ENCODE results near the gene BCKDK. TPM values are rescaled to one million over a fixed set of nuclear protein-coding genes. Genes with fewer than 3 reads are reported as not detected.

The BCKDK gene
- 9.2 and 9.5 TPM in 2 replicates for total RNA-seq

DNA sequence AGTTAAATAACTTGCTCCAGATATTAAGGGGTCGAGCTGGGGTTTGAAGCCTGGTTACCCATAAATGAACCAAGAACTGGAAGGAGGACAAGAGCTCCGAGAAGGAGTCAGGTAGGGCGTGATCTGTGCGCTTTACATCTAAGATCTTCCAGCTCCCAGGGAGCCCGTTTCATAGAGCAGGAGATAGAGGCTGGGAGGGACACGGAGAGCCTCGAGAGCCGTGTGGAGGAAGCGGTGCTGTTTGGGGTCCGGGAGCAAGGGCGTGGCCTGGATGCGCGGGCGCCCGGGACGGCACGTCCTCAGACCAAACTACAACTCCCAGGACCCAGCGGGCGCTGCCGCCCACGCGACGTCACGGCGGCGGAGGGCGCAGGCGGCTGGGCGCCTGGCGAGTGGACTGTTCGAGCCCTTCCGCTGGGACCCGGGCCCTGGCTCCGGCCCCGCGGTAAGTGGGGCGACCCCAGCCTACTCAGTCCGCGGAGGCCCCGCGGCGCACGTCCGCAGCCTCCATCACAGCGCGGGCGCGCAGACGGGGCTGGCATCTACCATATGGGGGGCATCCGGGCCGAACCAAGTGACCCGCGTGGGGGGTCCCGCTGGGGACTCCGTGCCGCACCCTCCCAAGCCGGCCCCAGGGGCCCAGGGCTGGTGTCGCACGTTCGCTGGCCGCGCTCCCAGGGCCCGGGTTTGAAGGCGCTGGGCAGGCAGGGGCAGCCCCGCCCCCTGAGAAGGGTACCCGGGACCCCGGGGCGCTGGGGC is at the start of gene BCKDK:
Gene BCKDK, plus strand, starts transcription at position 352 of the 759 bp plus-strand sequence. CDS start 838 bp downstream, outside the sequence.

DNA sequence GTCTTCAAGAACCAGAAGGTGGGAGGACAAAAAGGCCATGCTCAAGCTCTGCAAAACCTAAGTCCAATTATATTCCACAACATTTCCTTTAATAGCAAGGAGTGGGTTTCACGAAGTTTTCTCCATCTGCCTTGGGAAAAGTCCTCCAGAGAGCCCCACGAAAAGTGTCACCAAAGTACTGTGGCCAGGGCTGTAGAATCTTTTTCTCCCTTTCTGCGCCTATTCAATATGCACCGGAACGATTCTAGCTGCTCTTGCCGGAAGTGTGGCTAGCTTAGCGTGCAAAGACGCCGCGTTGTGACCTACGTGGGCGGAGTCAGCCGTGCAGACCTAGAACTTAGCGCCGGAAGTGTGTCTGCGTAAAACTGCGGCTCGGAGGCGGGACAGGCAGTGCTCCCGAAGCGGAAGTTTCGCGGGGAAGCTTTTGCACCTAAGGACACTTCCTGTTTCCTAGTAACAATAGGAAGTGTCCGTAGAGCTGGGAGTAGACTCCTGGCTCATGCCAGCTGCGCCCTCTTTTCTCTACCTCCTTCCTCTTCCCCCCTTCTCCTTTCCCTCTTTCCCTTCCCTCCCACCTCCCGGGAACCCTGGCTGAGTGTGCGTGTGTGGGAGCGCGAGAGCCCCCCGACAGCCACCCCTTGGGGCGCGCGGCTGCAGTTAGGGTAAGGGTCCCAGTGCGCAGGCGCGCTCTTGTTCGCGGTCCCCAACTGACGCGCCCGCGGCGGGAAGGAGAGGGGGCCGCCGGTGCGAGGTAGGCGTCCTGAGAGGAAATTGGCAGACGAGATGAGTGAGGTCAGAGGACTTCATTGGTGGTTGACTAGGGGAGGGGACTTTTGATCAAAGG is 34.0 kb upstream of the BCKDK start, which contains the start of the genes ZNF646 and ZNF668:
Gene ZNF646, plus strand, starts transcription at position 453 of the 844 bp plus-strand sequence. CDS start 1,903 bp downstream, outside the sequence.
Gene ZNF668, minus strand, starts transcription at position 271 of the 844 bp plus-strand sequence. CDS start 9,781 bp downstream, outside the sequence.

DNA sequence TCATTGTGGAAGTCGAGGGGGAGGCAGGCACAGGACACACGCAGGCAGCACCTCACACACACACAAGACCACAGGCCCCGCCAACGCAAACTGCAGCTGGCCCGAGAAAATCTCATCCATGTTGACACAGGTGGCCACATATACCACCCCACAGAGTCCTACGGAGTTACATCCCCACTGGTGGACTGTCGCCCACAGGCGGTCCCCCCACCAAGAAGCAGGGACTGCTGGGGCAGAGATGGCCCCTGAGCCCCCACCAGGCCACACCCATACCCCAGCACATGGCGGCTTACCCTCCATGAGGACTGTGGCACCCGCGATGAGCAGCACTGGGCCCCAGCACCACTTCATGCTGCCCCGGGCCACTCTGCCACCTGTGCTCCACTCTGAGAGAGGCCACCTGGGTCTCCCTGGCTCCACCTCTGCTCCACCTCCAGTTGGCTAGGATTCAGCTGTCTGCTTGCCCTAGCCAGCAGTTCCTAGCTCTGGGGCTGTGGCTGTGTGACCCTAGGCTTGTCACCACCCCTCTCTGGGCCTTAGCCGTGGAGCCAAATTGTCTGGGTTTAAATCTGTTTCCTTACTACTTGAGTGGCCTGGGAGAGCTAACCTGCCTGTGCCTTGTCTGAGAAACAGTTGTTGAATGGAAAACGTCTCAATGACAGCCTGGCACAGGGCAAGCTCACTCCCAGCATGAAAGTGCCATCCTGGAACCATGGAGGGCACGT is 19.6 kb upstream of the BCKDK start, which contains the start of gene PRSS53:
Gene PRSS53, minus strand, starts transcription at position 485 of the 725 bp plus-strand sequence. Its CDS starts 134 bp downstream, at position 351.

DNA sequence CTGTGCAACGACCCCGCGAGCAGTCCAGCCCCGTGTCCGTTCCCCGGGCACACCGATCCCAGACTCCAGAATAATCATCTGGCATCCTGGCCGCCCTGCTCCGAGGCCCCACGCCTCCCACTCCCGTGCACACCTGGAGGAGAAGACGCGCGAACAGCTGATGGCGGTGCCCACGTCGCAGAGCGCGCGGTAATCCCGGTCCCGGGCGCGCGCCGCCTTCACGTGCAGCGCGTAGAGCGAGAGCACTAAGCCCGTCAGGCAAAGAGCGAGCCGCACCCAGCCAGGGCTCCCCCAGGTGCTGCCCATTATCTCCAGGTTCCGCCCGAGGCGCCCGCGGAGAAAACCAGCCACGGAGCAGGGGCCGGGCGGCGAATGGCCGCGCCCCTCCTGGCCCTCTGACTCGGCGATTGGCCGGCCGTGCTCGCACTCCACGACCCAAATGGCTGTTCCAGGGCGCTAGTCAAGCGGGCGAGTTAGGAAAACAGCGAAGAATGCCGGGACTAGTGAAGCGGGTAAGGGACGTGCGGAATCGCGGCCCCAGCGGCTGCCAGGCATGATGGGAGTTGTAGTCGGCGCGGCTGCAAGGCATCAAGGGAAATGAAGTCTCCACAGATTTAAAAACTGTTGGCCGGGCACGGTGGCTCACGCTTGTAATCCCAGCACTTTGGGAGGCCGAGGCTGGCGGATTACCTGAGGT is 13.6 kb upstream of the BCKDK start, which contains the start of gene VKORC1:
Gene VKORC1, minus strand, starts transcription at position 374 of the 697 bp plus-strand sequence. Its CDS starts 68 bp downstream, at position 306.

DNA sequence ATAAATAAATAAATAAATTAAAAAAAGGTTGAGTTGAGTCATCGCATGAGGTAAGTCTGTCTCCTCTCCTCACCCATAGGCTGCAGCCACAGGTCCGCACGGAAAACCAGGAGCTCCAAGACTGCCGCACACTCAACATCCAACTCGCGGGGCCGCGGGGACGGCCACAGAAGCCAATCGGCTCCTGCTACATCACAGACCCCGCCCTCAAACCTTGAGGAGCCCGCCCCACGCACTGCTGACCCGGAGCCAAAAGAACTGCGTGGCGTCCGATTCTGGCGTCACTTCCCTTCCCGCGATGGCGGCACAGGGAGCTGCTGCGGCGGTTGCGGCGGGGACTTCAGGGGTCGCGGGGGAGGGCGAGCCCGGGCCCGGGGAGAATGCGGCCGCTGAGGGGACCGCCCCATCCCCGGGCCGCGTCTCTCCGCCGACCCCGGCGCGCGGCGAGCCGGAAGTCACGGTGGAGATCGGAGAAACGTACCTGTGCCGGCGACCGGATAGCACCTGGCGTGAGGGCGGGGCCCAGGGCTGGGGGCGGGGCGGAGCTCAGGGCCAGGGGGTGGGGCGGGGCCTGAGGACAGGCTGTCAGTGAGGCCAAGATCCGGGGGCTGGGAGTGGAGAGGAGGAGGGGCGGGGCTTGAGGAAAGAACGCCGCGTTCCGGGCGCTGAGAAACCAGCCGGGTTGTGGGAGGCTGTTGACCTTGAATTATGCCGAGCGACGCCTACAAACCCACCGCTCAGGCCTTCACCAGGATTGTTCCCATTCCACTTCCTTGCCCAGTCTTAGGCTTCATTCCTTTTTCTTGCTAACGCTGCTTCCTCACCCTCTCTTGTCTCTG is 9.4 kb downstream of the BCKDK start, which contains the start of gene KAT8:
Gene KAT8, plus strand, starts transcription at position 281 of the 839 bp plus-strand sequence. Its CDS starts 18 bp downstream, at position 299.

DNA sequence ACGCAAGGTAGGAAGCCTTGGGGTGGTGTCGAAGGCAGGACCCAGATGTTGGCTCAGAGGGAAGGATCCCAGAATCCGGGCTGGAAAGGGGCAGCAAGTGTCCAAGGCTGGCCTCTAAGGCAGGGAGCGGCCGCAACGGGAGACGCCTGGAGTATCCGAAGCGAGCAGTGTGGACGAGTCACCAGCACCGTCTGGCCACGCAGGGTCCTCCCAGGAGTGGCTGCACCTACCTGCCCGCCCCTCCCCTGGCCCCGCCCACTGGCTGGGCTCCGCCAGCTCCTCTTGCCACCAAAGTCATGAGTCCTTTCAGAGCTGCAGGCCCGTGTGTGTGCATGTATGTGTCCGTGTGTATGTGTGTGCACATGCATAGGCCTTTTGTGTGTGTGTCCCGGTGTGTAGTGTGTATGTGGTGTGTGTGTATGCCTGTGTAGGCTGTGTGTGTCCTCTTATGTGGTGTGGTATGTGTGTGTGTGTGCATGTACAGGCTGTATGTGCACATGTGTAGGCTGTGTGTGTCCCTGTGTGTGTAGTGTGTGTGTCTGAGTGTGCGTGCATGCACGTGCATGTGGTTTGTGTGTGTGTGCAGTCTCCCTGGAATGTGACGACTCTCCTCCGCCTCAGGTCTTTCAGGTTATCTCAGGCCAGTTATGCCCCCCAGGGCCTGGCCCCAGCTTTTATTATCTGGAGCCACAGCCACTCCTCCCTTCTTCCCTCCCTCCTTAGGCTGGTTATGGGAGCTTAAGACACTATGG is 27.5 kb downstream of the BCKDK start, which contains the start of gene PRSS8:
Gene PRSS8, minus strand, starts transcription at position 193 of the 752 bp plus-strand sequence. CDS start 229 bp downstream, outside the sequence.

DNA sequence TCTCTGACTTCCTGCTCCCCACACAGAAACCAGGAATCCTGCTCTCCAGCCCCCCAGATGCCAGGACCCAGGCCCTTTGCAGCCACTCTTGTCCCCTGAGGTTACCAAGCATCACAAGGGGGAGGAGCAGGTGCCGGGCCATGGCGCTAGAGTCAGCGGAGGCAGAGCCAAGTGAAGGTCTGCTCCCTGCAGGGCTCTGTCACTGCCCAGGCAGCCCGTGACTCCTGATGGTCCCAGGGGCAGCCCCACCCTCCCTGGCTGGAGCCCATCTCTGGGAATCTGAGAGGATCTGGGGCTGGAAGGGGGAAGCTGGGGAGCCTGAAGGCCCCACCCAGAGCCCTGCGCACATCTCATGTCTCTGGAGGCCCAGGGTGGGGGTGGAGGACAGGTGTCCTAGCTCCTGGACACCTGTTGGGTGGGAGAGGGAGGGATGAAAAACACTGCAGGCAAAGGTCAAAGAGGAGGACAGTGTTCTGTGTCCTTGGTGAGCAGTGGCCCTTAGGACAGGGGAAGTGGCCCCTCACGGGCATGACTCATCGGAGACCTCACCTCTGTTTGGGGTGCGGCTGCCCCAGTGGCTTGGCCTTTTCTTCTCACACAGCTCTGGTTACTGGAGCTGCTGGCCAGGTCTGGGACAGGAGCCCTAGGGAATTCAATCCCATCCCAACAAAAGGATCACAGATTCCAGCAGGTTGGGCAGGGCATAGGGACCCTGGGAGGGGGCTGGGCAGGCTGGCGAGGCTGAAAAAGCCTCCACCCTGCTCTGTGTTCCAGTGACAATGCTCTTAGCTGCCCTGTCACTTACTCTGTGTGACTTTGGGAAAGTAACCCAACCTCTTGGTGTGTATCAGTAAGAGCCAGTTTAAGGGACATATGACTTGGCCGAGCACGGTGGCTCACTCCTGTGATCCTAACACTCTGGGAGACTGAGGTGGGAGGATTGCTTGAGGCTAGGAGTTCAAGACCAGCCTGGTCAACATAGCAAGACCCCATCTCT is 42.0 kb downstream of the BCKDK start, which contains the start of gene PRSS36:
Gene PRSS36, minus strand, starts transcription at position 173 of the 997 bp plus-strand sequence. Its CDS starts 31 bp downstream, at position 142.

Other genes with a start within 250 kb of the BCKDK start
- 56.3 and 76.8 TPM in 2 replicates for gene BCL7C, start 214.3 kb upstream of the BCKDK start, total RNA-seq
- gene CTF1, start 211.8 kb upstream of the BCKDK start, total RNA-seq, result 0.09 and 0.33 TPM in 2 replicates
- 10.7 and 16.6 TPM in 2 replicates for gene FBXL19, start 184.8 kb upstream of the BCKDK start, total RNA-seq
- 30.0 and 32.7 TPM in 2 replicates for gene ORAI3, start 159.3 kb upstream of the BCKDK start, total RNA-seq
- gene SETD1A, start 150.6 kb upstream of the BCKDK start, total RNA-seq, result 1.9 and 2.1 TPM in 2 replicates
- gene HSD3B7, start 123.2 kb upstream of the BCKDK start, total RNA-seq, result 20.3 and 28.2 TPM in 2 replicates
- gene STX1B, start 97.7 kb upstream of the BCKDK start, total RNA-seq, result 0.34 and 0.76 TPM in 2 replicates
- gene STX4, start 74.8 kb upstream of the BCKDK start, total RNA-seq, result 19.9 and 22.8 TPM in 2 replicates
- gene ZNF668, start 34.1 kb upstream of the BCKDK start, total RNA-seq, result 4.9 and 5.2 TPM in 2 replicates
- 11.3 and 11.7 TPM in 2 replicates for gene ZNF646, start 34.0 kb upstream of the BCKDK start, total RNA-seq
- 0.33 and 0.43 TPM in 2 replicates for gene PRSS53, start 19.4 kb upstream of the BCKDK start, total RNA-seq
- gene VKORC1, start 13.6 kb upstream of the BCKDK start, total RNA-seq, result 55.5 and 61.9 TPM in 2 replicates
- 42.3 and 42.9 TPM in 2 replicates for gene KAT8, start 9.3 kb downstream of the BCKDK start, total RNA-seq
- not detected in 2 replicates for gene PRSS8, start 27.3 kb downstream of the BCKDK start, total RNA-seq
- gene PRSS36, start 41.7 kb downstream of the BCKDK start, total RNA-seq, result 0.26 and 0.87 TPM in 2 replicates
- 32.1 and 33.1 TPM in 2 replicates for gene FUS, start 71.8 kb downstream of the BCKDK start, total RNA-seq
- gene PYCARD, start 94.4 kb downstream of the BCKDK start, total RNA-seq, result 66.0 and 80.8 TPM in 2 replicates
- not detected in 2 replicates for gene TRIM72, start 105.7 kb downstream of the BCKDK start, total RNA-seq
- not detected in 2 replicates for gene PYDC1, start 108.7 kb downstream of the BCKDK start, total RNA-seq
- gene ITGAM, start 151.6 kb downstream of the BCKDK start, total RNA-seq, result not detected in 2 replicates
- 0.34 TPM in 1 of 2 replicates, not detected in the other for gene ITGAX, start 246.8 kb downstream of the BCKDK start, total RNA-seq

Data from dermis lymphatic vessel endothelial cell (primary cell).